Cardiac fibroblast (primary cell): ENCODE data around the gene ARFIP1.

Source experiments
- DNase-seq, 2 donors: peaks; one replicate each; pipeline versions ENCODE4 v3.0.0 to v3.0.0-alpha.2; 2010; ENCODE audit warnings: low read depth in 2 of 2
- H3K4me3 ChIP-seq, 2 donors: replicated peaks in 1 of 2; 1 replicate in 1 of 2; 2 replicates in 1 of 2; pipeline ENCODE4 v1.5.1; 2011; ENCODE audit warnings: low read depth in 2 of 2, low read length in 2 of 2, mild to moderate bottlenecking in 2 of 2, moderate library complexity in 1 of 2
- CTCF ChIP-seq: IDR thresholded peaks from one replicate; pipeline ENCODE4 v1.5.1; 2011; ENCODE audit warnings: low read depth, mild to moderate bottlenecking, low read length, inconsistent platforms

The ARFIP1 gene

GRCh38 chr4:152927737-152928136 lies 148.0 kb downstream of the ARFIP1 start:
- DNase-seq: no peak
- no peak for TF ChIP-seq CTCF
- no peak overlapping the region for H3K4me3 ChIP-seq

- no peak for DNase-seq
- no peak for TF ChIP-seq CTCF
- no peak overlapping the region for H3K4me3 ChIP-seq
These were observed 148.5 kb downstream of the ARFIP1 start for GRCh38 chr4:152928286-152928685.

- H3K4me3 ChIP-seq: no peak overlapping the region
- TF ChIP-seq CTCF: no peak
These were observed 150.1 kb downstream of the ARFIP1 start for GRCh38 chr4:152929888-152930287.

GRCh38 chr4:152935143-152935542 lies 155.4 kb downstream of the ARFIP1 start:
- no peak for DNase-seq
- TF ChIP-seq CTCF: no peak

More at GRCh38 chr4:152929888-152930287, 150.1 kb downstream of the ARFIP1 start:
- no peak for DNase-seq

GRCh38 chr4:152935631-152936445 lies 156.1 kb downstream of the ARFIP1 start, which contains the start of gene FHDC1:
Gene FHDC1, plus strand, starts transcription at chr4:152936323. Its CDS starts 6,735 bp downstream, at chr4:152943058.
- no peak for DNase-seq
- no peak for TF ChIP-seq CTCF
- H3K4me3 ChIP-seq: peak within 1 kb of the TSS; percentile 50 to 53

More at GRCh38 chr4:152935143-152935542, 155.4 kb downstream of the ARFIP1 start:
- H3K4me3 ChIP-seq: no peak overlapping the region

GRCh38 chr4:152936446-152937335 lies 156.9 kb downstream of the ARFIP1 start:
- peak overlapping the region; percentile 50 to 53 for H3K4me3 ChIP-seq
- peak in 1 of 2 donors; percentile 29 for DNase-seq
- TF ChIP-seq CTCF: no peak
